BLaER1 (cell line): Measurements from ENCODE around the gene CTPS2.

Source experiments
- H3K27ac ChIP-seq: shearing (Covaris generic); formaldehyde crosslinking; 2 replicates; pipeline ENCODE4 v1.8.1; 2022
- H3K27me3 ChIP-seq: shearing (Covaris generic); formaldehyde crosslinking; 2 replicates; pipeline ENCODE4 v1.8.1; 2022
- H3K36me3 ChIP-seq: shearing (Covaris generic); formaldehyde crosslinking; 2 replicates; pipeline ENCODE4 v1.8.1; 2022
- H3K4me1 ChIP-seq: shearing (Covaris generic); formaldehyde crosslinking; 2 replicates; pipeline ENCODE4 v1.8.1; 2022
- H3K4me2 ChIP-seq: shearing (Covaris generic); formaldehyde crosslinking; 2 replicates; pipeline ENCODE4 v1.8.1; 2022
- H3K4me3 ChIP-seq: shearing (Covaris generic); formaldehyde crosslinking; 2 replicates; pipeline ENCODE4 v1.8.1; 2022
- H3K9ac ChIP-seq: shearing (Covaris generic); formaldehyde crosslinking; 2 replicates; pipeline ENCODE4 v1.8.1; 2022
- H3K9me3 ChIP-seq: shearing (Covaris generic); formaldehyde crosslinking; 2 replicates; pipeline ENCODE4 v1.8.1; 2022
- H4K20me1 ChIP-seq: shearing (Covaris generic); formaldehyde crosslinking; 2 replicates; pipeline ENCODE4 v1.8.1; 2022
- Cebpa-rat ChIP-seq: shearing (Covaris generic); IDR thresholded peaks from 2 replicates; pipeline ENCODE4 v1.8.1; 2022

The CTPS2 gene

DNA sequence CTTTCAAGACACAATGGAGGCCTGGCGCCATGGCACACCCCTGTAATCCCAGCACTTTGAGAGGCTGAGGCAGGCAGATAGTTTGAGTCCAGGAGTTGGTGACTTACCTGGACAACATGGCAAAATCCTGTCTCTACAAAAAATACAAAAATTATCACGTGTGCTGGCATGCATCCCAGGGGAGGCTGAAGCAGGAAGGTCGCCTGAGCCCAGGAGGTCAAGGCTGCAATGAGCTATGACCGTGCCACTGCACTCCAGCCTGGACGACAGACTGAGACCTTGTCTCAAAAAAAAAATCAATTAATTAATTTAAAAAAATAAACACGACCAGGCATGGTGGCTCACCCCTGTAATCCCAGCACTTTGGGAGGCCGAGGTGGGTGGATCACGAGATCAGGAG, 2.0 kb upstream of the CTPS2 start:
- Histone ChIP-seq H3K9ac (no peak overlapping the region), H3K4me3 (no peak overlapping the region), H3K36me3 (no peaks in the 10 kb centered on the region), H3K27ac (no peak overlapping the region), H3K9me3 (no peaks in the 10 kb centered on the region), H3K4me1 (peaks cover 11% of the 10 kb centered on the region; the same call in 1 of the 2 replicates), H3K27me3 (peaks cover 64% of the 10 kb centered on the region), H4K20me1 (peaks cover under 1% of the 10 kb centered on the region), H3K4me2 (no peak overlapping the region)
- no peak for TF ChIP-seq Cebpa-rat

DNA sequence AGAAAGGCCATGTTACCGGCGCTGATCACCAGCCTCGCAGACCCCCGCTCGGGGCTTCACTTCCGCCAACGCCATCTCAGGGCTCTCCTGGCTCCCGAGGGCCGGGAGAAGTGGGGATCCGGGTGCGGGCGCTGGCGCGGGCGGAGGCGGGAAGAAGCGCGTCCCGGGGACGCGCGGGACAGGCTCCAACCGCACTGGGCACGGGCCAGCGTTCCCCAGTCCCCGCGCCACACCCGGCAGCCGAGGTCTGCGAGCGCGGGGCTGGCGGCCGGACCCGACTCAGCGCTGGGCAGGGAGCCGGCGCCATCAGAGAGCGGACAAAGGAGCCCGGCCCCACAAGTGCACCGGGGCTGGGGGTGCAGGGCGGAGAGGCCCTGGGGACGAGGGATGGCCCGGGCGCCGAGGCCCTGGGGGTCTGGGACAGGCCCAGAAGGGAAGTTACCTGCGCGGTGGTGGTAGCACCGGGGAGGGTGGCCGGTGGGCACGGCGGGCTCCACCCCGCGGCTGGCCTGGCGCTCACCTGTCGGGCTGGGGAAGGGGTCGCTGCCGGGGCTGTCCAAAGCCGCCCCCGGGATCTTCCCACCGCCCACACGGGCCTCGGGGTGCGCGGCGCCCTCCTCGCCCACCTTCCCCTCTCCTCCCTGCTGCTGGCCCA, 449 bp downstream of the CTPS2 start:
- Histone ChIP-seq H3K4me2 (peak overlapping the region; percentile 68), H3K4me3 (peak overlapping the region; percentile 79), H3K4me1 (peaks cover 11% of the 10 kb centered on the region; the same call in 1 of the 2 replicates), H3K27me3 (peaks cover 57% of the 10 kb centered on the region), H3K9me3 (no peaks in the 10 kb centered on the region), H3K27ac (peak overlapping the region; percentile 89), H3K9ac (peak overlapping the region; percentile 87), H4K20me1 (no peaks in the 10 kb centered on the region; the same call in 1 of the 2 replicates), H3K36me3 (peaks cover 9% of the 10 kb centered on the region; the same call in 1 of the 2 replicates)
- TF ChIP-seq Cebpa-rat: no peak

DNA sequence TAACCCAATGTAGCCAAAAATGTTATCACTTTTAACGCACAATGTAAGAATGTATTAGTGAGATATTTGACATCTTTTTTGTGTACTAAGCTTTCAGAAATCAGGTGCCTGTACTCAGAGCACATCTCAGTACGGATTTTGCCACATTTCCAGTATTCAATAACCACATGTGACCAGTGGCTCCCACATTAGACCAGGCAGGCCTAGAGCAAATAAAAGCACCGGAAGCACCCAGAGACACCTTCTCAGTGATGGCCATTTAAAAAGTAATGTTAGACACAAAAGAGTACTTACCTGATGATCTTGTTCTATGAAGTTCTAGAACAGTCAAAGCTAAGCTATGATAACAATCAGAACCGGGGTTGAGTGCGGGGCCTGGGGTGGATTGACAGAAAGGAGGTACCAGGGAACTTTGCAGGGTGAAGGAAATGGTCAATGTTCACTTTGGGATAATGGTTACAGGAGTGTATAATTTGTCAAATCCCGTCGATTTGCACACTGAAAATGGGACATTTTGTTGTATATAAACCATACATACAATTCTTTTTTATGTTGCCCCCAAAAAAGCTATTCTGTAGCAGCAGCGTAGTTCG, 1.2 kb downstream of the CTPS2 start:
- Histone ChIP-seq H3K9ac (peak overlapping the region; percentile 87), H3K27ac (peak overlapping the region; percentile 89), H3K4me2 (peak overlapping the region; percentile 68), H4K20me1 (no peaks in the 10 kb centered on the region; the same call in 1 of the 2 replicates), H3K9me3 (no peaks in the 10 kb centered on the region), H3K4me1 (peaks cover 11% of the 10 kb centered on the region; the same call in 1 of the 2 replicates), H3K4me3 (peak overlapping the region; percentile 79), H3K27me3 (peaks cover 54% of the 10 kb centered on the region), H3K36me3 (peaks cover 9% of the 10 kb centered on the region; the same call in 1 of the 2 replicates)
- no peak for TF ChIP-seq Cebpa-rat

DNA sequence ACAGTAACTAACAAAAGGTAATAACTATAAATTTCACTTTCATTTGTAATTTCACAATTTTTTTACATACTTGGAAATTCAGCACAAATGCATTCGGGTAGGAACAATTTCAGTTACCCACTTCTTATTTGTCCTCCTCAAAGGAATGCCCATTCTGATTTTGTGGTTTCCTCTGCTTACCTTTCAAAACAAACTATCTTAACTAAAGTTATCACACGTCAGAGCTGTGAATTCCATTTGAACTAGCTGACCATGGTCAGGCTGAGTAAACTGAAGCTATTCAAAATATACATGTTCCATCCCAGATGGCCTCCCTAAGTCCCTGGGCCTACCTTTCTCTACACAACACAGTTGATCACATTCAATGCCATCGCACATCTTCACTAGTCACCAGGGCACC, 4.5 kb downstream of the CTPS2 start:
- no peaks in the 10 kb centered on the region for H3K9me3 ChIP-seq
- peaks cover 9% of the 10 kb centered on the region; the same call in 1 of the 2 replicates for H3K36me3 ChIP-seq
- H4K20me1 ChIP-seq: peaks cover 3% of the 10 kb centered on the region; the same call in 1 of the 2 replicates
- H3K4me2 ChIP-seq: no peak overlapping the region
- H3K4me1 ChIP-seq: 0 out of 2 replicates have a peak, but pooled peaks cover 5% of the 10 kb centered on the region
- TF ChIP-seq Cebpa-rat: no peak
- no peak overlapping the region for H3K4me3 ChIP-seq
- H3K27ac ChIP-seq: no peak overlapping the region
- peaks cover 49% of the 10 kb centered on the region for H3K27me3 ChIP-seq
- H3K9ac ChIP-seq: no peak overlapping the region

DNA sequence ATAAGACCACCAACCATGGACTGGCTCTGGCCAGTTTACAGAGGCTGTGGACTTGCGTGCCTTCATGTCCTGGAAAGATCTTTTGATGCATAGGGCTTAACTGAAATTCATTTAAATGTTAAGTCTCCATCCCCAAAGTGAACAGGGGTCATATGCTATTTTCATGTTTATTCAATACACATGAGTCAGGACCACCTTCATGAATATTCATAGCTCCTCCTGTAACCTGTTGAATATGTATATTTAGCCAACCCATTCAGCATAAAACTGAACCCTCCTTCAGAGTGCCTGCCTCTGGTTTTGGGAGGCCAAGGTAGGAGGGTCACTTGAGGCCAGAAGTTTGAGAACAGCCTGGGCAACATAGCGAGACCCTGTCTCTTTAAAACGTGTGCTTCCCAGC, 7.1 kb downstream of the CTPS2 start:
- Histone ChIP-seq H3K9me3 (no peaks in the 10 kb centered on the region), H3K9ac (no peak overlapping the region), H3K4me3 (no peak overlapping the region), H3K27ac (no peak overlapping the region), H4K20me1 (0 out of 2 replicates have a peak, but pooled peaks cover 6% of the 10 kb centered on the region), H3K4me2 (no peak overlapping the region), H3K36me3 (peaks cover 12% of the 10 kb centered on the region; the same call in 1 of the 2 replicates), H3K4me1 (no peaks in the 10 kb centered on the region), H3K27me3 (peaks cover 34% of the 10 kb centered on the region)
- TF ChIP-seq Cebpa-rat: no peak

DNA sequence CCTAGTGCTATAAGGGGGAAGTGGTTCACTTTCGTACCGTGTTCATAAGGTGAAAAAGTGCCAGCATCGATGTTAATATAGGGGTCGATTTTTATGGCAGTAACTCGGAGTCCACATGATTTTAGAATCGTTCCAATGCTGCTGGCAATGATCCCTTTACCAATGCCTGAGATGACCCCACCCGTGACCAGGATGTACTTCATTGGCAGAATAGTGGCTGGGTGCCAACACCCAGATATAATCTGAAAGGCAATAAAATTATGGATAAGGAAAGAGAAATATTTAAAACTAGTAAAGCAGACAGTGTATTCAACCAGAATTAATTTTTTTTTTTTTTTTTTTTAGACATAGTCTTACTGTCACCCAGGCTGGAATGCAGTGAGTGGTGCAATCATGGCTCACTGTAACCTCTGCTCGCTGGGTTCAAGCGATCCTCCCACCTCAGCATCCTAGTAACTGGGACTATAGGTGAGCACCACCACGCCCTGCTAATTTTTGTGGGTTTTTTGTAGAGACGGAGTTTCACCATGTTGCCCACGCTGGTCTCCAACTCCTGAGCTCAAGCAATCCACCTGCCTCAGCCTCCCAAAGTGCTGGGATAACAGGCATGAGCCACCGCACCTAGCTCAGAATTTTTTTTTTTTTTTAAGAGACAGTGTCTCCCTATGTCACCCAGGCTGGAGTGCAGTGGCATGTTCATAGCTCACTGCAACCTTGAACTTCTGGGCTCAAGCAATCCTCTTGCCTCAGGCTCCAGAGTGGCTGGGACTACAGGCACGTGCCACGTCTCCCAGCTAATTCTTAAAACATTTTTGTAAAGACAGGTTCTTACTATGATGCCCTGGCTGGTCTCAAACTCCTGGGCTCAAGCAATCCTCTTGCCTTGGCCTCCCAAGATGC, 9.5 kb downstream of the CTPS2 start:
- H3K27ac ChIP-seq: no peak overlapping the region
- peaks cover 45% of the 10 kb centered on the region for H3K27me3 ChIP-seq
- TF ChIP-seq Cebpa-rat: no peak
- no peak overlapping the region for H3K9ac ChIP-seq
- peaks cover 10% of the 10 kb centered on the region; the same call in 1 of the 2 replicates for H4K20me1 ChIP-seq
- H3K4me1 ChIP-seq: no peaks in the 10 kb centered on the region
- H3K4me3 ChIP-seq: no peak overlapping the region
- peaks cover 14% of the 10 kb centered on the region for H3K36me3 ChIP-seq
- H3K4me2 ChIP-seq: no peak overlapping the region
- no peaks in the 10 kb centered on the region for H3K9me3 ChIP-seq

DNA sequence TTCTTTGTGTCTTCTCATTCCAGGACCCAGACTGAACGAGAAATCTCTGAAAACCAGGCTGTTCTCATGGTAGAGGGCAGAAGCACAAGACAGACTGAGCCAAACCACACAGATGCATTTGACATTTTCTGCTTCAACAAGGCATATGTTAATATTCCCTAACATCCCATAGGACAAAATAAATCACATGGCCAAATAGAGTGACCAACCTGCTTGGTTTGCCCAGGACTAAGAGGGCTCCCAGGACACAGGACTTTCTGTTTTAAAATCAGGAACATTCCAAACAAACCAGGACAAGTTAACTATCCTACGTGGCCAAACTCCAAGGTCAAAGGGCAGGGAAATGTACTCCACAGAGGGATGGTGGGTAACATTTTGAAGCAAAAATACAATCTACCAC, 11.7 kb downstream of the CTPS2 start:
- Histone ChIP-seq H3K4me1 (no peaks in the 10 kb centered on the region), H3K9me3 (no peaks in the 10 kb centered on the region), H4K20me1 (peaks cover 30% of the 10 kb centered on the region; the same call in 1 of the 2 replicates), H3K36me3 (peaks cover 15% of the 10 kb centered on the region), H3K27ac (no peak overlapping the region), H3K4me2 (no peak overlapping the region), H3K27me3 (peaks cover 63% of the 10 kb centered on the region), H3K9ac (no peak overlapping the region), H3K4me3 (no peak overlapping the region)
- no peak for TF ChIP-seq Cebpa-rat

DNA sequence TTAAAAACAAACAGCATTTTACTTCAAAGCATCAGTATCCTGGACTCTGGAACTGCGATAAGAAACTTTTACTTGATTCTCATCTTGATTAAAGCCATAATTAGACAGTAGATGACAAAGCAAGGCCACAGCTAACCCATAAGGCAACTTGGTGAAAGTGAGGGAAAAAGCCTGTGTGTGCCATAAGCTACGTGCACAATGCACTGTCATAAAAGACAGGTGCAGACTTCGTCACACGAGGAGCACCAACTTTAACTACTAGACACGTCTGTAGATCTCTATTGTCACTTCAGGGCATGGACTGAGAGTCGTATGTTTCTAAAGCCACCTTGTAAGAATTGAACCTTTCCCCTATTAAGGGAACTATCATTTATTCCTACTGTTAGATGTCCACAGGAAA, 13.1 kb downstream of the CTPS2 start:
- Histone ChIP-seq H3K4me2 (no peak overlapping the region), H3K4me3 (no peak overlapping the region), H3K4me1 (no peaks in the 10 kb centered on the region), H3K9ac (no peak overlapping the region), H3K9me3 (no peaks in the 10 kb centered on the region), H4K20me1 (peaks cover 36% of the 10 kb centered on the region; the same call in 1 of the 2 replicates), H3K27me3 (peaks cover 66% of the 10 kb centered on the region), H3K36me3 (peaks cover 18% of the 10 kb centered on the region), H3K27ac (no peak overlapping the region)
- no peak for TF ChIP-seq Cebpa-rat

DNA sequence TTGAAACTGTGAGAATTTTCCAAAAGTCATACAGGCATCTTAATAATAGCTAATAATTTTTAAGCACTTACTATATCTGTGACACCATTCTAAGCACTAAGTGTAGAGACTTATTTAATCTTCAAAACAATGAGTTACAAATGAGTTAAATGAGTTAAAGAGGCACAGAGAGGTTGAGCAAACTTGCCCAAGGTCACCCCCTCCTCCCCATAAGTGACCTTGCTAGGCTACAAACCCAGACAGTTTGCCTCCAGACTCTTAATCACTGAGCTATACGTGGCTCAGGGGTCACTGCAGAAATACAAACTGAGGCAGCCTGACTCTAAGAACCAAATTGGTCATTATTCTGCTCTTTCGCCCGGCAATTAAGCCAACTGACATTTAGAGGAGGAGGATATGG, 15.5 kb downstream of the CTPS2 start:
- Histone ChIP-seq H3K36me3 (peaks cover 33% of the 10 kb centered on the region), H3K9me3 (no peaks in the 10 kb centered on the region), H3K27me3 (peaks cover 71% of the 10 kb centered on the region), H4K20me1 (peaks cover 34% of the 10 kb centered on the region; the same call in 1 of the 2 replicates), H3K4me2 (no peak overlapping the region), H3K4me1 (no peaks in the 10 kb centered on the region), H3K9ac (no peak overlapping the region), H3K27ac (no peak overlapping the region), H3K4me3 (no peak overlapping the region)
- no peak for TF ChIP-seq Cebpa-rat
